Stomach (tissue), 4 donors: ENCODE measurements around the gene ZFAND2B.
"Not testable (repeated sequence)": the region's sequence is repeated elsewhere in the genome, so short reads cannot be mapped to it uniquely, and the experiment has no call there.

Source experiments
- EP300 ChIP-seq: sonication (generic); formaldehyde crosslinking; IDR thresholded peaks from one replicate; pipeline ENCODE4 v1.6.1; 2017; ENCODE audit warnings: antibody characterized with exemption
- POLR2A ChIP-seq, 4 donors: fragments of 450-650 bp; IDR thresholded peaks; one replicate each; pipeline ENCODE4 v1.6.1; 2016; ENCODE audit warnings: antibody characterized with exemption in 4 of 4, control low read depth in 2 of 4, mild to moderate bottlenecking in 1 of 4, moderate library complexity in 1 of 4
- TF ChIP-seq, protein P1 (sequence below), 7 experiments: fragments of 450-650 bp in 4 of 7; fragments of 200-600 bp in 3 of 7; sonication (generic) in 3 of 7; IDR thresholded peaks; one replicate each; pipeline ENCODE4 v1.5.1; 2016 to 2019; ENCODE audit warnings: antibody characterized with exemption in 7 of 7, control low read depth in 2 of 7, mild to moderate bottlenecking in 1 of 7

DNA sequence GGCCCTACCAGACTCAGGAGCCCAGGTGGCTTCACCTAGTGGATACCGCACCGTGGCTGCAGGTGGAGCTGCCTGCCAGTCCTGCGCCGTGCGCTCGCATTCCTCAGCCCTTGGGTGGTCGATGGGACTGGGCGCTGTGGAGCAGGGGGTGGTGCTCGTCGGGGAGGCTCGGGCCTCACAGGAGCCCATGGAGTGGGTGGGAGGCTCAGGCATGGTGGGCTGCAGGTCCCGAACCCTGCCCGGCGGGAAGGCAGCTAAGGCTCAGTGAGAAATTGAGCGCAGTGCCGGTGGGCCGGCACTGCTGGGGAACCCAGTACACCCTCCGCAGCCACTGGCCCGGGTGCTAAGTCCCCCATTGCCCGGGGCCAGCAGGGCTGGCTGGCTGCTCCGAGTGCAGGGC is 5.3 kb upstream of the ZFAND2B start:
- TF ChIP-seq, protein P1, sequence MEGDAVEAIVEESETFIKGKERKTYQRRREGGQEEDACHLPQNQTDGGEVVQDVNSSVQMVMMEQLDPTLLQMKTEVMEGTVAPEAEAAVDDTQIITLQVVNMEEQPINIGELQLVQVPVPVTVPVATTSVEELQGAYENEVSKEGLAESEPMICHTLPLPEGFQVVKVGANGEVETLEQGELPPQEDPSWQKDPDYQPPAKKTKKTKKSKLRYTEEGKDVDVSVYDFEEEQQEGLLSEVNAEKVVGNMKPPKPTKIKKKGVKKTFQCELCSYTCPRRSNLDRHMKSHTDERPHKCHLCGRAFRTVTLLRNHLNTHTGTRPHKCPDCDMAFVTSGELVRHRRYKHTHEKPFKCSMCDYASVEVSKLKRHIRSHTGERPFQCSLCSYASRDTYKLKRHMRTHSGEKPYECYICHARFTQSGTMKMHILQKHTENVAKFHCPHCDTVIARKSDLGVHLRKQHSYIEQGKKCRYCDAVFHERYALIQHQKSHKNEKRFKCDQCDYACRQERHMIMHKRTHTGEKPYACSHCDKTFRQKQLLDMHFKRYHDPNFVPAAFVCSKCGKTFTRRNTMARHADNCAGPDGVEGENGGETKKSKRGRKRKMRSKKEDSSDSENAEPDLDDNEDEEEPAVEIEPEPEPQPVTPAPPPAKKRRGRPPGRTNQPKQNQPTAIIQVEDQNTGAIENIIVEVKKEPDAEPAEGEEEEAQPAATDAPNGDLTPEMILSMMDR (IDR thresholded peaks at IDR 0.05) = not testable (repeated sequence)
- not testable (repeated sequence) for TF ChIP-seq POLR2A (IDR thresholded peaks at IDR 0.05); EP300
